Naive thymus-derived CD8-positive, alpha-beta T cell (primary cell): ENCODE results near the gene SH3GL3. TPM values are rescaled to one million over a fixed set of nuclear protein-coding genes. Genes with fewer than 3 reads are reported as not detected.

Experiments used
- ATAC-seq, 2 donors: fragments of 150-1000 bp; cut with Tn5 transposase in 1 of 2; sonication (Bioruptor Pico), chemical (Tn5 transposase) in 1 of 2; 1 replicate in 1 of 2; 2 replicates in 1 of 2; pipeline ENCODE4 v1.10.0; 2021; ENCODE audit warnings: mild to moderate bottlenecking in 2 of 2, moderate library complexity in 2 of 2
- POLR2A ChIA-PET: fragments of 350-600 bp; sonication (Branson Sonifier 250); formaldehyde crosslinking; loops from one replicate; lab custom pipeline; 2021; ENCODE audit warnings: antibody characterized with exemption; lab: Charles Lee
- DNase-seq, 10 donors: peaks; one replicate each; pipeline versions ENCODE4 v3.0.0 to v3.0.0-alpha.2; 2020 to 2022
- H3K27ac Mint-ChIP-seq, 10 donors: one replicate each; pipeline ENCODE4 v1.8.0; 2020 to 2022; ENCODE audit warnings: mild to moderate bottlenecking in 10 of 10, mixed read lengths in 10 of 10, moderate library complexity in 4 of 10, inconsistent platforms in 1 of 10
- H3K27me3 Mint-ChIP-seq, 5 donors: one replicate each; pipeline ENCODE4 v1.8.0; 2021 to 2022; ENCODE audit warnings: mixed read lengths in 5 of 5
- H3K36me3 Mint-ChIP-seq, 3 donors: one replicate each; pipeline ENCODE4 v1.8.0; 2020 to 2022; ENCODE audit warnings: mixed read lengths in 3 of 3, mild to moderate bottlenecking in 2 of 3, inconsistent platforms in 1 of 3
- H3K4me1 Mint-ChIP-seq, 4 donors: one replicate each; pipeline ENCODE4 v1.8.0; 2021 to 2022; ENCODE audit warnings: mixed read lengths in 4 of 4
- H3K4me3 Mint-ChIP-seq, 10 donors: one replicate each; pipeline ENCODE4 v1.8.0; 2020 to 2022; ENCODE audit warnings: mild to moderate bottlenecking in 10 of 10, mixed read lengths in 10 of 10, moderate library complexity in 6 of 10, inconsistent platforms in 1 of 10
- H3K9me3 Mint-ChIP-seq, 9 donors: one replicate each; pipeline ENCODE4 v1.8.0; 2020 to 2022; ENCODE audit warnings: mixed read lengths in 9 of 9, mild to moderate bottlenecking in 3 of 9, inconsistent platforms in 1 of 9, moderate library complexity in 1 of 9
- polyA plus RNA-seq, 3 donors: library from polyadenylated mRNA; unstranded; fragments of 300-500 nt; fragmentation: Illumina TruSeq; gene quantifications; one replicate each; pipeline ENCODE4 v1.2.3, GENCODE V29; 2021
- total RNA-seq, 8 experiments: library from RNA in 2 of 8; stranded (reverse) in 2 of 8; gene quantifications; one replicate each; pipeline ENCODE4 v1.2.3 and lab custom pipeline; 2021 to 2026

The SH3GL3 gene
- total and polyA plus RNA-seq, 5 experiments from 2014 or later = not detected

- DNase-seq (no peak), ATAC-seq (no peak)
- peaks cover 4 to 5% (median 5%) of the 10 kb centered on the region in 4 donors for H3K4me1 Mint-ChIP-seq
- peaks cover 0 to under 1% (median 0%) of the 10 kb centered on the region in 9 donors for H3K9me3 Mint-ChIP-seq
- no peaks in the 10 kb centered on the region for H3K36me3 Mint-ChIP-seq
- H3K27ac Mint-ChIP-seq = no peak overlapping the region
- POLR2A ChIA-PET = no interaction called here
- peaks cover 11 to 33% (median 29%) of the 10 kb centered on the region in 5 donors for H3K27me3 Mint-ChIP-seq
- H3K4me3 Mint-ChIP-seq = no peak overlapping the region
Observed at GRCh38 chr15:83436513-83437158, 10.5 kb upstream of the SH3GL3 start.

- POLR2A ChIA-PET = no interaction called here
- DNase-seq = no peak
- ATAC-seq = no peak
- Mint-ChIP-seq H3K27me3 (peaks cover 29 to 58% (median 38%) of the 10 kb centered on the region in 5 donors), H3K36me3 (no peaks in the 10 kb centered on the region), H3K4me1 (peaks cover 12 to 17% (median 15%) of the 10 kb centered on the region in 4 donors), H3K27ac (no peak overlapping the region), H3K9me3 (peaks cover 0 to 4% (median 0%) of the 10 kb centered on the region in 9 donors), H3K4me3 (no peak overlapping the region)
Observed at GRCh38 chr15:83443076-83443847, 3.9 kb upstream of the SH3GL3 start.

GRCh38 chr15:83444936-83445335 is 2.2 kb upstream of the SH3GL3 start:
- DNase-seq (no peak), ATAC-seq (no peak)
- Mint-ChIP-seq H3K27me3 (peaks cover 23 to 66% (median 42%) of the 10 kb centered on the region in 5 donors), H3K4me1 (peaks cover 7 to 13% (median 11%) of the 10 kb centered on the region in 4 donors), H3K9me3 (peaks cover 0 to 6% (median 0%) of the 10 kb centered on the region in 9 donors), H3K27ac (no peak overlapping the region), H3K4me3 (no peak overlapping the region), H3K36me3 (no peaks in the 10 kb centered on the region)
- POLR2A ChIA-PET = no interaction called here

DNA sequence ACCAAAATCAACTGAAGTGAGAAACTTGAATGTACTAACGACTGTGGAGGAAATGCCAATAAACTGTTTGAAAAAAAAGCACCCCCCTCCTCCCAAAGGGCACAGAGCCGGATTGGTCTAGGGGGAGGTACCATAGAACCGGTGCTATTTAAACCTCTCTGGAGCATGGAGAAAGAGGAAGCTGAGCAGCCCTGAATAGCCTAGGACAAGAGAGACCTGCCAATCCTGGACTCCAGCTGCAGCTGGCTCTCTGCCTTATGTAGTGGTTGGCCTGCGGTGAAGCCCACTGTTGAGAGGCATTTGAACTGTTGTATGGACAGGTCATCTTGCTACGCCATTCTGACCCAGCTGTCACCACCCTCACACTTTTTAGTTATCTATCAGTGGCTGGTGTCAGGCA is 1.5 kb upstream of the SH3GL3 start:
- H3K27me3 Mint-ChIP-seq = peaks cover 26 to 68% (median 40%) of the 10 kb centered on the region in 5 donors
- peak overlapping the region in 1 of 10 donors; percentile 28 for H3K4me3 Mint-ChIP-seq

GRCh38 chr15:83446417-83446816 is 724 bp upstream of the SH3GL3 start:
- POLR2A ChIA-PET = no interaction called here
- H3K4me1 Mint-ChIP-seq = peaks cover 7 to 13% (median 11%) of the 10 kb centered on the region in 4 donors
- peak overlapping the region in 9 of 10 donors; percentile 58 to 85 (median 77) for H3K4me3 Mint-ChIP-seq
- H3K9me3 Mint-ChIP-seq = peaks cover 0 to 6% (median 0%) of the 10 kb centered on the region in 9 donors
- no peak for ATAC-seq
- no peaks in the 10 kb centered on the region for H3K36me3 Mint-ChIP-seq
- H3K27me3 Mint-ChIP-seq = peaks cover 26 to 65% (median 40%) of the 10 kb centered on the region in 5 donors
- no peak for DNase-seq
- no peak overlapping the region for H3K27ac Mint-ChIP-seq

More for the DNA sequence above, 1.5 kb upstream of the SH3GL3 start:
- Mint-ChIP-seq H3K36me3 (no peaks in the 10 kb centered on the region), H3K9me3 (peaks cover 0 to 6% (median 0%) of the 10 kb centered on the region in 9 donors), H3K4me1 (peaks cover 7 to 13% (median 11%) of the 10 kb centered on the region in 4 donors), H3K27ac (no peak overlapping the region)
- POLR2A ChIA-PET = no interaction called here
- DNase-seq (no peak), ATAC-seq (no peak)

- peaks cover 0 to 4% (median 0%) of the 10 kb centered on the region in 9 donors for H3K9me3 Mint-ChIP-seq
- H3K4me3 Mint-ChIP-seq = no peak overlapping the region
- H3K27me3 Mint-ChIP-seq = peaks cover 18 to 52% (median 32%) of the 10 kb centered on the region in 5 donors
- no peak for DNase-seq
- H3K36me3 Mint-ChIP-seq = no peaks in the 10 kb centered on the region
- peaks cover 7 to 13% (median 11%) of the 10 kb centered on the region in 4 donors for H3K4me1 Mint-ChIP-seq
- POLR2A ChIA-PET = no interaction called here
- no peak overlapping the region for H3K27ac Mint-ChIP-seq
- no peak for ATAC-seq
Observed at GRCh38 chr15:83449250-83449671, 2.1 kb downstream of the SH3GL3 start.

DNA sequence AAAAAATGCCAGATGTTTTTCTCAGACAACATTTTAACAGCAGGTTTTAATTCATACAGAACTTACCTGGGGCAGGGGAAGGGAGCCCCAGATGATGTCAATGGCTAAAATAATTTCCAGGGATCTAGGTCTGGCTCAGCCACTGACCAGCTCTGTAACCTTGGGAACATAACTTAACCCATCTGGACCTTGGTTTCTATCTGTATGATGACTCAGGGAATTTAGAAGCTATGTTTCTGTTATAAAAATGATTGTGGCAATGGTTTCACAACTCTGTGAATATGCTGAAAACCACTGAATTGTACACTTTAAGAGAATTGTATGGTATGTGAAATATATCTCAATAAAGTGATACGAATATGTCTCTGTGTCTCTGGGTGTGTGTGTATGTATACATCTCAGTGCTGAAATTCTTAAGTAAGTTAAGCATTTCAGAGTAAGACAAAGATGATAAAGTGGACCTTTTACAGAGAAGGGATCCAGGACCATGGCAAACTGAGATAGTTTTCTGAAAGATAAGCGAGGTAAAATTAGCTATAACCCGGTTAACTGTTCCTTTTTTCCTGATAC is 2.9 kb downstream of the SH3GL3 start:
- DNase-seq (no peak), ATAC-seq (no peak)
- peaks cover 0 to 4% (median 0%) of the 10 kb centered on the region in 9 donors for H3K9me3 Mint-ChIP-seq
- H3K27ac Mint-ChIP-seq = no peak overlapping the region
- no peaks in the 10 kb centered on the region for H3K36me3 Mint-ChIP-seq
- POLR2A ChIA-PET = no interaction called here
- H3K4me1 Mint-ChIP-seq = peaks cover 7 to 13% (median 11%) of the 10 kb centered on the region in 4 donors
- H3K27me3 Mint-ChIP-seq = peaks cover 18 to 49% (median 32%) of the 10 kb centered on the region in 5 donors
- no peak overlapping the region for H3K4me3 Mint-ChIP-seq

DNA sequence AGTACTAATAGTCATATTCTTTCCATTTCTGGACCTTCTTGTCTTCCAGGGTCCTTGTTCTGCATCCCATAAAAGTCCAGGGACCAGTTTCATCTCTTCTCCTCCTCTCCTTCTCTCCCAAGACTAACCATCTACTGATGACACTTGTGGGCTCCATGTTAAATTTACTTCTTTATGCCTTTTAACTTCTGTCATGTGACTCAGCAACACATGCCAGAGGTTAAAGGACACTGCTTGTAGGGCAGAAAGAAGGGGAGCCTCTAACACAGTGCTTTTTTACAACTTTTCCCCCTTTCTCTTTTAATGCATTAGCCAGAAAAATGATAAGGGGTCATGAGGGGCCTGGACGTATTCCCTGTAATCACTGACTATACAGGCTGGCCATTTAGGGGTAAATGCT is 10.0 kb downstream of the SH3GL3 start:
- Mint-ChIP-seq H3K27me3 (peaks cover 2 to 23% (median 6%) of the 10 kb centered on the region in 5 donors), H3K4me3 (no peak overlapping the region), H3K27ac (peak overlapping the region in 1 of 10 donors; percentile 92), H3K9me3 (peaks cover 0 to 8% (median 0%) of the 10 kb centered on the region in 9 donors), H3K4me1 (no peaks in the 10 kb centered on the region), H3K36me3 (peaks cover 0 to 5% (median 0%) of the 10 kb centered on the region in 3 donors)
- ATAC-seq = no peak
- POLR2A ChIA-PET = no interaction called here
- DNase-seq = no peak

GRCh38 chr15:83458381-83458780 is 11.2 kb downstream of the SH3GL3 start:
- DNase-seq = no peak
- POLR2A ChIA-PET = no interaction called here

GRCh38 chr15:83462026-83462425 is 14.9 kb downstream of the SH3GL3 start:
- H3K4me3 Mint-ChIP-seq = no peak overlapping the region
- POLR2A ChIA-PET = no interaction called here

More at GRCh38 chr15:83458381-83458780, 11.2 kb downstream of the SH3GL3 start:
- no peaks in the 10 kb centered on the region for H3K4me1 Mint-ChIP-seq
- H3K36me3 Mint-ChIP-seq = peaks cover 0 to 5% (median 0%) of the 10 kb centered on the region in 3 donors
- ATAC-seq = no peak
- H3K4me3 Mint-ChIP-seq = no peak overlapping the region
- H3K27me3 Mint-ChIP-seq = peaks cover 2 to 23% (median 6%) of the 10 kb centered on the region in 5 donors
- no peak overlapping the region for H3K27ac Mint-ChIP-seq
- peaks cover 0 to 8% (median 0%) of the 10 kb centered on the region in 9 donors for H3K9me3 Mint-ChIP-seq

GRCh38 chr15:83462953-83463433 is 15.9 kb downstream of the SH3GL3 start:
- DNase-seq (no peak), ATAC-seq (no peak)
- Mint-ChIP-seq H3K36me3 (no peaks in the 10 kb centered on the region), H3K4me1 (peaks cover 0 to 2% (median 0%) of the 10 kb centered on the region in 4 donors), H3K9me3 (no peaks in the 10 kb centered on the region), H3K4me3 (no peak overlapping the region), H3K27me3 (peaks cover 2 to 34% (median 7%) of the 10 kb centered on the region in 5 donors), H3K27ac (no peak overlapping the region)
- POLR2A ChIA-PET = no interaction called here

More at GRCh38 chr15:83462026-83462425, 14.9 kb downstream of the SH3GL3 start:
- Mint-ChIP-seq H3K4me1 (peaks cover 0 to 2% (median 0%) of the 10 kb centered on the region in 4 donors), H3K27ac (no peak overlapping the region), H3K36me3 (peaks cover 0 to 3% (median 0%) of the 10 kb centered on the region in 3 donors), H3K27me3 (peaks cover 2 to 35% (median 7%) of the 10 kb centered on the region in 5 donors), H3K9me3 (peaks cover 0 to 3% (median 0%) of the 10 kb centered on the region in 9 donors)
- ATAC-seq = no peak
- no peak for DNase-seq

DNA sequence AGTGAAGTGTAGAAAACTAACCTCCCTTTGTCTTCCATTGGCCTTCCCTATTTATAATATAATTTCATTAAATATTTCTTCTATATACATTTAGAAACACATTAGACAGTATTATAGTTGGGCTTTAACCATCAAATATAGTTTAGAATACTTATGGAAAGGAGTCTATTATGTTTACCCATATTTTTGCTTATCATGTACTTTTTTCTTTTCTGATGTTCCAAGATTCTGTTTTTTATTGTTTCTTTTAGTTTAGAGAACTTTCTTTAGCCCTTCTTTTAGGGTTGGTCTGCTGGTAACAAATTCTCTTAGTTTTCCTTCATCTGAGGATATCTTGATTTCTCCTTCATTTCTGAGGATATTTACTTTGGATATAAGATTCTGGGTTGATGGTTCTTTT is 23.7 kb downstream of the SH3GL3 start:
- ATAC-seq = no peak
- POLR2A ChIA-PET = no interaction called here
- DNase-seq = no peak
- H3K27ac Mint-ChIP-seq = no peak overlapping the region
- H3K9me3 Mint-ChIP-seq = peaks cover 0 to 9% (median 0%) of the 10 kb centered on the region in 9 donors
- H3K27me3 Mint-ChIP-seq = peaks cover 5 to 29% (median 11%) of the 10 kb centered on the region in 5 donors
- H3K4me1 Mint-ChIP-seq = no peaks in the 10 kb centered on the region
- peaks cover 0 to 4% (median 2%) of the 10 kb centered on the region in 3 donors for H3K36me3 Mint-ChIP-seq
- no peak overlapping the region for H3K4me3 Mint-ChIP-seq
